ENCODE data around the gene PPP2R2C. TPM values are rescaled to one million over a fixed set of nuclear protein-coding genes. Genes with fewer than 3 reads are reported as not detected.

PPP2R2C gene
- total RNA-seq, 1 experiment from 2014 or later, result 8.1 TPM

DNA sequence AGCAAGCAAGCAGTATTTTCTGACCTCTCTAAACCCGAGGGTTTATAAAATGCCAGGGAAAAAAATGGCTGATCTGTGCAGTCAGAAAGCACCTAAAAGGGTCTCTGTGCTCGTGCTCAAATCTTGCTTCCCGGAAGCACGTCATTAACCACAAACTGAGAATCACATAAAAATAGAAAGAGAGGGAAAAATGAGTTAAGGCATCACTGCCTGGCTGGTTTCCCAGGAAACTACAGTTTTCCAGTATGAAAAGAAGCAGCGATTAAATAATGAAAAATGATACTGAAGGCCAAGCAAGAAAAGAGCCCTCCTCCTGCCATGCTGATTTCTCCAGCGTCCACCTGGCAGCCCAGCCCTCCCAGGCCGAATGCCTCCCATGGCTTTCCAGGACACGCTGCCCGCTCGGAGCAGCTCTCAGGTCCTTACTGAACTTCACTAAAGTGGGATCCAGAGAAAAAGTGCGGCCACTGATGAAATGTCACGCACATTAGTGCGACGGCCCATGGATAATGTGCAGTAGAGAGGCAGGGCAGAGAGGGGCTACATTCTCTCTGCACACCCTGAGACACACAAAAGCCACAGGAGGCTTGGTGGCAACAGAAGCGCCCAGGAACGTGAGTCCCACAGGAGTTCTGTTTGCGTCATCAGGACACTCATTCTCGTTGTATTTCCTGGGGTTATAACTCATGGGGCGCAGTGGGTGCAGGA, 122.4 kb downstream of the PPP2R2C start:
- Histone ChIP-seq H3K14ac (ENCODE audit: insufficient read depth, low read length) (no peak overlapping the region), H3K23ac (ENCODE audit: insufficient read length, low read depth, low read length) (no peak overlapping the region), H3K9ac (ENCODE audit: extremely low read depth, insufficient read length, low read length) (no peak overlapping the region), H3K27me3 (ENCODE audit: insufficient read depth, low read length) (no peaks in the 10 kb centered on the region), H3K4me1 (ENCODE audit: insufficient read depth, low read length) (no peaks in the 10 kb centered on the region; the same call in 1 of the 2 replicates), H2AK5ac (ENCODE audit: insufficient read length, low read length) (no peak overlapping the region), H4K8ac (replicated peaks; ENCODE audit: insufficient read length, low read depth, low read length) (no peak overlapping the region), H4K5ac (ENCODE audit: insufficient read length, low read depth, low read length) (no peak overlapping the region), H2BK120ac (ENCODE audit: low read depth, low read length, poor library complexity, severe bottlenecking) (no peak overlapping the region), H3K27ac (ENCODE audit: insufficient read length, low read depth, low read length) (no peak overlapping the region), H2BK15ac (ENCODE audit: low read depth, low read length) (no peak overlapping the region), H2BK20ac (ENCODE audit: low read depth, low read length, poor library complexity, severe bottlenecking) (no peak overlapping the region), H3K79me1 (ENCODE audit: insufficient read depth, low read depth, low read length, poor library complexity, severe bottlenecking) (no peaks in the 10 kb centered on the region), H3K4me2 (ENCODE audit: insufficient read depth, insufficient read length, low read length) (no peak overlapping the region), H2AFZ (ENCODE audit: low read length) (no peak overlapping the region), H3K56ac (ENCODE audit: insufficient read length, low read depth, low read length) (no peak overlapping the region), H3T11ph (ENCODE audit: low read length) (no peak overlapping the region), H3K23me2 (ENCODE audit: insufficient read length, low read depth, low read length, poor library complexity, severe bottlenecking) (peaks cover 2% of the 10 kb centered on the region), H3K79me2 (ENCODE audit: insufficient read depth, low read length) (no peaks in the 10 kb centered on the region), H3K4ac (ENCODE audit: low read depth, low read length) (no peak overlapping the region), H4K91ac (ENCODE audit: insufficient read length, low read depth, low read length) (no peak overlapping the region), H2BK12ac (ENCODE audit: insufficient read length, low read depth, low read length) (no peak overlapping the region), H3K18ac (ENCODE audit: insufficient read length, low read depth, low read length) (no peak overlapping the region), H3K9me3 (ENCODE audit: control insufficient read depth, low read depth, low read length) (no peaks in the 10 kb centered on the region), H4K20me1 (ENCODE audit: control insufficient read depth, insufficient read depth, insufficient read length) (no peaks in the 10 kb centered on the region), H2BK5ac (ENCODE audit: insufficient read length, low read length) (no peak overlapping the region)
- TF ChIP-seq, protein P1, sequence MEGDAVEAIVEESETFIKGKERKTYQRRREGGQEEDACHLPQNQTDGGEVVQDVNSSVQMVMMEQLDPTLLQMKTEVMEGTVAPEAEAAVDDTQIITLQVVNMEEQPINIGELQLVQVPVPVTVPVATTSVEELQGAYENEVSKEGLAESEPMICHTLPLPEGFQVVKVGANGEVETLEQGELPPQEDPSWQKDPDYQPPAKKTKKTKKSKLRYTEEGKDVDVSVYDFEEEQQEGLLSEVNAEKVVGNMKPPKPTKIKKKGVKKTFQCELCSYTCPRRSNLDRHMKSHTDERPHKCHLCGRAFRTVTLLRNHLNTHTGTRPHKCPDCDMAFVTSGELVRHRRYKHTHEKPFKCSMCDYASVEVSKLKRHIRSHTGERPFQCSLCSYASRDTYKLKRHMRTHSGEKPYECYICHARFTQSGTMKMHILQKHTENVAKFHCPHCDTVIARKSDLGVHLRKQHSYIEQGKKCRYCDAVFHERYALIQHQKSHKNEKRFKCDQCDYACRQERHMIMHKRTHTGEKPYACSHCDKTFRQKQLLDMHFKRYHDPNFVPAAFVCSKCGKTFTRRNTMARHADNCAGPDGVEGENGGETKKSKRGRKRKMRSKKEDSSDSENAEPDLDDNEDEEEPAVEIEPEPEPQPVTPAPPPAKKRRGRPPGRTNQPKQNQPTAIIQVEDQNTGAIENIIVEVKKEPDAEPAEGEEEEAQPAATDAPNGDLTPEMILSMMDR (conservative IDR thresholded peaks at IDR 0.05), result no peak
- peaks cover 1% of the 10 kb centered on the region for H3K27me3 Mint-ChIP-seq (ENCODE audit: low read depth)
- WGBS (ENCODE audit: extremely low coverage, insufficient read length, low lambda C conversion rate), result no CpG with 5 or more reads among the region's 19 CpGs
- H3K36me3 Mint-ChIP-seq (ENCODE audit: insufficient read depth in 1 of 3, low read depth in 3 of 3), result no peaks in the 10 kb centered on the region
- H3K4me1 Mint-ChIP-seq, result peaks cover 3 to 11% of the 10 kb centered on the region in 2 experiments; a peak in 3 of 4 replicates
- H3K9me3 Mint-ChIP-seq, result no peaks in the 10 kb centered on the region; a peak in 1 of 5 replicates
- H3K27ac Mint-ChIP-seq, result no peak overlapping the region
- no peak for DNase-seq
- no peak overlapping the region for H3K4me3 Mint-ChIP-seq

Data from H9 (cell line).